Nephron progenitor cell (in vitro differentiated cells): ENCODE measurements around the gene ABHD10.

Experiments
- DNase-seq: peaks from one replicate; pipeline ENCODE4 v3.0.0; 2021
- H3K27ac Mint-ChIP-seq: 2 replicates; pipeline ENCODE4 v1.8.0; 2021; ENCODE audit warnings: mild to moderate bottlenecking, moderate library complexity, mixed read lengths
- H3K27me3 Mint-ChIP-seq: 2 replicates; pipeline ENCODE4 v1.8.0; 2021; ENCODE audit warnings: mild to moderate bottlenecking, low read depth, mixed read lengths; ENCODE audit not compliant: poor library complexity
- H3K36me3 Mint-ChIP-seq: 2 replicates; pipeline ENCODE4 v1.8.0; 2021; ENCODE audit warnings: low read depth, mixed read lengths
- H3K4me1 Mint-ChIP-seq: 2 replicates; pipeline ENCODE4 v1.8.0; 2021; ENCODE audit warnings: mixed read lengths
- H3K4me3 Mint-ChIP-seq: 2 replicates; pipeline ENCODE4 v1.8.0; 2021; ENCODE audit warnings: mild to moderate bottlenecking, moderate library complexity, mixed read lengths
- H3K9me3 Mint-ChIP-seq: 2 replicates; pipeline ENCODE4 v1.8.0; 2021; ENCODE audit warnings: mild to moderate bottlenecking, moderate library complexity, mixed read lengths
- CTCF ChIP-seq: fragments of 200-600 bp; sonication (generic); IDR thresholded peaks from 2 replicates; pipeline ENCODE4 v1.5.0; 2021; ENCODE audit warnings: antibody characterized with exemption

The ABHD10 gene

GRCh38 chr3:111949712-111950111 is 29.1 kb upstream of the ABHD10 start:
- no peak for TF ChIP-seq CTCF
- H3K9me3 Mint-ChIP-seq: no peaks in the 10 kb centered on the region
- H3K27me3 Mint-ChIP-seq: no peaks in the 10 kb centered on the region
- no peak for DNase-seq
- H3K27ac Mint-ChIP-seq: no peak overlapping the region
- peaks cover 12% of the 10 kb centered on the region for H3K4me1 Mint-ChIP-seq
- H3K36me3 Mint-ChIP-seq: peaks cover 30% of the 10 kb centered on the region
- no peak overlapping the region for H3K4me3 Mint-ChIP-seq

- TF ChIP-seq CTCF: no peak
- DNase-seq: no peak
- Mint-ChIP-seq H3K4me1 (peaks cover 12% of the 10 kb centered on the region), H3K27me3 (no peaks in the 10 kb centered on the region), H3K4me3 (no peak overlapping the region), H3K36me3 (peaks cover 20% of the 10 kb centered on the region), H3K27ac (no peak overlapping the region), H3K9me3 (no peaks in the 10 kb centered on the region)
These were observed 27.8 kb upstream of the ABHD10 start for GRCh38 chr3:111951032-111951431.

GRCh38 chr3:111952086-111952485 is 26.7 kb upstream of the ABHD10 start:
- H3K27ac Mint-ChIP-seq: peak overlapping the region; percentile 96
- peaks cover 20% of the 10 kb centered on the region for H3K36me3 Mint-ChIP-seq
- H3K4me1 Mint-ChIP-seq: peaks cover 13% of the 10 kb centered on the region
- no peak for TF ChIP-seq CTCF
- DNase-seq: no peak
- no peak overlapping the region for H3K4me3 Mint-ChIP-seq
- H3K27me3 Mint-ChIP-seq: no peaks in the 10 kb centered on the region
- no peaks in the 10 kb centered on the region for H3K9me3 Mint-ChIP-seq

GRCh38 chr3:111952866-111953450 is 25.9 kb upstream of the ABHD10 start:
- Mint-ChIP-seq H3K4me3 (no peak overlapping the region), H3K27ac (no peak overlapping the region), H3K27me3 (no peaks in the 10 kb centered on the region), H3K36me3 (peaks cover 20% of the 10 kb centered on the region), H3K9me3 (no peaks in the 10 kb centered on the region), H3K4me1 (peaks cover 16% of the 10 kb centered on the region)
- no peak for TF ChIP-seq CTCF
- DNase-seq: no peak

GRCh38 chr3:111954228-111954990 is 24.4 kb upstream of the ABHD10 start:
- peaks cover 21% of the 10 kb centered on the region for H3K36me3 Mint-ChIP-seq
- no peak overlapping the region for H3K27ac Mint-ChIP-seq
- H3K9me3 Mint-ChIP-seq: no peaks in the 10 kb centered on the region

More at GRCh38 chr3:111954228-111954990, 24.4 kb upstream of the ABHD10 start:
- H3K4me3 Mint-ChIP-seq: no peak overlapping the region
- TF ChIP-seq CTCF: no peak
- no peak for DNase-seq
- no peaks in the 10 kb centered on the region for H3K27me3 Mint-ChIP-seq
- peaks cover 16% of the 10 kb centered on the region for H3K4me1 Mint-ChIP-seq
